NCI-H1417 treated with DMSO at 0.1 percent for 48 hours (cell line): ENCODE data around the gene DSTYK.
"Not testable (repeated sequence)": the region's sequence is repeated elsewhere in the genome, so short reads cannot be mapped to it uniquely, and the experiment has no call there.

Experiments
- DNase-seq: peaks from one replicate; lab custom pipeline; 2025; lab: John Stamatoyannopoulos, UW

Gene DSTYK

GRCh38 chr1:205170532-205171269, 40.8 kb downstream of the DSTYK start:
- DNase-seq, result no peak

GRCh38 chr1:205169248-205169647, 42.3 kb downstream of the DSTYK start:
- no peak for DNase-seq

DNA sequence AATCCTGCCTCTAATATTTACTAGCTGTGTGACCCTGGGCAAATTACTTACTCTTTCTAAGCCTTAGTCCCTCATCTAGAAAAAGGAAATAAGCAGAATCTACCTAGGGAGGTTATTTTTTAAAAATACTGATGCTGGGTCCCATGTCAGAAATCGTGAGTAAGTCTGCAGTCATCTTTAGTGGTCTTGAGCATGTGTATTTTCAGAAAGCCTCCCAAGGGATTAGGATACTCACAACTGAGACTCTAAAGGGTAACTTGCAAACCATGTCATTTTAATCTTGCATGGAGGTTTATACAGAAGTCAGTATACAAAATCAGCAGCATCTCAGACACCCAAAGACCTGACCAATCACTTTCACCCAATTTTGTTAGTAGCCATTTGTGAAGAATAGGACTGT, 43.2 kb downstream of the DSTYK start:
- no peak for DNase-seq

- no peak for DNase-seq
Observed at GRCh38 chr1:205162301-205162700, 49.2 kb downstream of the DSTYK start.

- DNase-seq, result no peak
Observed at GRCh38 chr1:205161076-205161475, 50.4 kb downstream of the DSTYK start.

GRCh38 chr1:205158048-205158616, 53.4 kb downstream of the DSTYK start:
- DNase-seq, result no peak

DNA sequence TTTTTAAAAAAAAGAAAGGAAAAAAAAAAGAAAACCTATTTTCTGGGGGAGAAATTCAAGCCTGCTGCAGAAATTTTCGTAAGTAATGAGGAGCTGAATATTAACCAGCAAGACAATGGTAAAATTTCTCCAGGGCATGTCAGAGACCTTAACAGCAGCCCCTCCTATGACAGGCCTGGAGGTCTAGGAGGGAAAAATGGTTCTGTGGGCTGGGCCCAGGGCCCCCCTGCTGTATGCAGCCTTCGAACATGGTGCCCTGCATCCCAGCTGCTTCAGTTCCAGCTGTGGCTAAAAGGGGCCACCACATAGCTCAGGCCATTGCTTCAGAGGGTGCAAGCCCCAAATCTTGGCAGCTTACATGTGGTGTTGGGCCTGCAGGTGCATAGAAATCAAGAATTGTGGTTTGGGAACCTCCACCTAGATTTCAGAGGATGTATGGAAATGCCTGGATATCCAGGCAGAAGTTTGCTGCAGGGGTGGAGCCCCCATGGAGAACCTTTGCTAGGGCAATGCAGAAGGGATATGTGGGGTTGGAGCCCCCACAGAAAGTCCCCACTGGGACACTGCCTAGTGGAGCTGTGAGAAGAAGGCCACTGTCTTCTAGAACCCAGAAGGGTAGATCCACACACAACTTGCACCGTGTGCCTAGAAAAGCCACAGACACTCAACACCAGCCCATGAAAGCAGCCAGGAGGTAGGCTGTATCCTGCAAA, 55.7 kb downstream of the DSTYK start:
- not testable (repeated sequence) for DNase-seq

DNA sequence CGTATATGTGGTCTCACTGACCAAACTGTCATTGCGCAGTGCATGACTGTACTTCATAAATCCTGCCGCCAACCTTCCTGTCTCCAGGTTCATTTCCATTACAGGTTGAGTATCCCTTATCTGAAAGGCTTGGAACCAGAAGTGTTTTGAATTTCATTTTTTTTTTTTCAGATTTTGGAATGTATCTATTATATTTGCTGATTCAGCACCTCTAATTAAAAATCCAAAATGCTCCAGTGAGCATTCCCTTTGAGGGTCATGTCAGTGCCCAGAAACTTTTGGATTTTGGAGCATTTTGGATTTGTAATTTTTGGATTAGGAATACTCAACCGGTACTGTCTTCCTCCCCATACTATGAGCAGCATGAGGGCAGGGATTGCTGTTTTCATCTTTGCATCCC, 59.0 kb downstream of the DSTYK start:
- no peak for DNase-seq

DNA sequence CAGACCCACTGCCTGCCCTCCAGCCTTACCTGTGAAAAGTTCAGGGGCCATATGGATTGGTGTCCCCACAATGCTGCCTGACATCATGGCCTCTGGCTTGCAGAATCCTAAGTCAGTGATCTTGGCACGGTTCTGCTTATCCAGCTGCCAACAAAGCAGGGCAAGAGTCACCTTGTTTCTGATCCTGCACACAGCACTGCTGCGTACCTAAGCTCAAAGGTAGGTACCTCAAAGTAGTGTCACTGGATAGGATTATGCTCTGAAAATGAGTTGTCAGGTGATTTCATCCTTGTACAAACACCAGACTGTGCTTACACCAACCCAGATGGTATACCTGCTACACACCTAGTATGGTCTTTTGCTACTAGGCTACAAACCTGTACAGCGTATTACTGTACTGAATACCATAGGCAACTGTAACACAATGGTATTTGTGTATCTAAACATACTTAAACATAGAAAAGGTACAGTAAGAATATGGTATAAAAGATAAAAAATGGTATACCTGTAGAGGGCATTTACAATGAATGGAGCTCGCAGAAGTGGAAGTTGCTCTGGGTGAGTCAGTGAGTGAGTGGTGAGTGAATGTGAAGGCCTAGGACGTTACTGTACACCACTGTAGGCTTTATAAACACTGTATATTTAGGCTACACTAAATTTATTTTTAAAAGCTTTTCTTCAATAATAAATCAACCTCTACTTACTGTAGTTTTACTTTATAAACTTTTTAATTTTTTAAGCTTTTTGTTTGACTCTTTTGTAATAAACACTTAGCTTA, 60.7 kb downstream of the DSTYK start:
- no peak for DNase-seq

DNA sequence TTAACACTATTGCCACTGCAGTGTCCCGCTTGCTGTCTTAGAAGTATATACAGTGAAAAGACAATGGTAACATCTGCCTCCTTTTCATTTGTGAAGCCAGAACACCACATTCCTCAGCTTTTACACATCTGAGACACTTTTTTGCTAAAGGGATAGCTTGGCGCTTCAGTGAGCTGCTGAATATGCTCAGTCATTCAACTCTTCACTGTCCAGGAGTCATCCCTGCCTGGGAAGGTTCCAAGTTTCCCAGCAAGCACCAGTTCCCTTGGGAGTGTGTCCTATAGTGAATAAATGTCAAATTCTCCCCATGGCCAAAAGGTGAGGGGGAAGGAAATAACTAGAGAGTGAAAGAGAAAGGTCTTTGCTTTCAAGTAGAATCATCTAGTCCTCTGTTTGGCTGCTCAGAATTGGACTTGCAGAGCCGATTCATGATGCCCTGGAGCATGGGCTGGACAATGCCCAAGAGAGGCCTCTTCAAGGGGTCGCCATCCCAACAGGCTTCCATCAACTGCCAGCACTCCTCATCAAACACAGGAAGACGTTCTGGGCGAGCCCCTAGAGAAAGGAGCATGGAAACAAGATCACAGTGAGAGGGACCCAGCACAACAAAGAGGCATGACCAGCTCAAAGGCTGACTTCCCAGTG, 64.2 kb downstream of the DSTYK start:
- no peak for DNase-seq

GRCh38 chr1:205144751-205145150, 66.8 kb downstream of the DSTYK start:
- DNase-seq, result no peak

DNA sequence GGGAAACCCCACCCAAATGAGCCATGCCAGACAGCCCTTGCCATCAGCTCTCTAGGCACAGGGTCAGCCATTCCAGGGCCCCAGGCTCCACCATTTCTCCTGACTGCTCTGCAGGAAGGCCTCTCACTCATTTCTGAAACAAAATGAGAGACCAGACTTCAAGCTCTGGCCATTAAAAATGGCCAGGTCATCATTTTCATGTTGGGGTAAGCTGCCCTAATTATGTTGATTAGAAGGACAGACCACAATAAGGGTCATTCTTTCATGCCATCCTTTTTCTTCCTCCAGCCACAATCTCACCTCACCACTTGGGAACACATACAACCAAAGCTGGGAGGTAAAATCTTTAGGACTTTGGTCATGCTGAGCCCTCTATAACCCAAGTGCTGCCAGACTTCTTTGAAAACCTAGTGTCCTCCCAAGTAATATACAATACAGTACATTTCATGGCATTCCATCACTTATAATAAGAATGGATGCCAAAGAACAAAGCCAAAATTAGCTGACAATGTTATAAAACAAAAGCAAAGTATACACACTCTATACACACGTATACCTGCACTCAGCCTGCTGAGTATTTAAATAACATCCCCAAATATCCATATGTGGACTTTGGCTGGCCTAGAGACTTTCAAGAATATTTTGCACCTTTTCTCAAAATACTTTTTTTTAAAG, 67.3 kb downstream of the DSTYK start:
- DNase-seq, result no peak

DNA sequence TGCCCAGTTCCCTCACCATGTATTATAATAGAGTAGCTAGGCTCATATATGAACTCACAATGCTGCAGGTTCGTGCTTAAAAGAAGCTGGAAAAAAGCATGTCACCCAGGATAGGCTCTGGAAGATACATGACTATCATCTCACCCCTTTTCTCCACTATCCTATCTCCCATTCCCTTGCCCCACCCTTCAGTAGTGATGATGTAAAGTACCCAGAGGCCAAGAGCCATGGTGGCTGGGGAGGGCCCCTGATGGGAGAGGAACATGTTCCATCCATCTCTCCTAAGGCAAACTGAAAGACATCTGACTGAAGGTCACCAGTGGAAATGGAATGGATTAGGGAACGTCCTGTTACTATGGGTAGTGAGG, 69.4 kb downstream of the DSTYK start:
- no peak for DNase-seq

- DNase-seq, result no peak
Observed at GRCh38 chr1:205141236-205142101, 70.0 kb downstream of the DSTYK start.

- DNase-seq, result no peak
Observed at GRCh38 chr1:205140113-205140512, 71.4 kb downstream of the DSTYK start.

DNA sequence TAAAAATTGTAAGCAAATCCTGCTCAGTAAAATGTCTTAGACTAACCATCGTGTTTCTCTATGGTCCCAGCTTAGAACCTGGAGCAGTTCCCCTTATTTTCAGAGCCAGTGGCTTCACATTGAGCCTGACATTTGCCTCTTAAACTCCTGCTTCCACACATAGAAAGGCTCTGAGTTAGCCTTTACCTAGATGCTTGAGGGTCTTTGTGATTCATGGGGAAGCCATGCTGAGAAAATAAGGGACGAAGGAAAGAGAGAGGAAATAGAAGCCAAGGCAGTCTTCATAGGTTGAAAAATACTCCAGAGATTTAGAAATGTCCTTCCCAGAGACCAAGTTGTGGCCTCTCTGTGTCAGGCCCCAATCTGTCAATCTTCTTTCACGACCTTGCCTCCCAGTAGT, 73.6 kb downstream of the DSTYK start:
- DNase-seq, result no peak

- DNase-seq, result no peak
Observed at GRCh38 chr1:205133287-205133686, 78.2 kb downstream of the DSTYK start.

- no peak for DNase-seq
Observed at GRCh38 chr1:205129447-205130029, 82.0 kb downstream of the DSTYK start.

GRCh38 chr1:205128050-205128449, 83.5 kb downstream of the DSTYK start:
- no peak for DNase-seq

- DNase-seq, result no peak
Observed at GRCh38 chr1:205127646-205128045, 83.9 kb downstream of the DSTYK start.
